ENCODE measurements around the gene ASIC3.

DNA sequence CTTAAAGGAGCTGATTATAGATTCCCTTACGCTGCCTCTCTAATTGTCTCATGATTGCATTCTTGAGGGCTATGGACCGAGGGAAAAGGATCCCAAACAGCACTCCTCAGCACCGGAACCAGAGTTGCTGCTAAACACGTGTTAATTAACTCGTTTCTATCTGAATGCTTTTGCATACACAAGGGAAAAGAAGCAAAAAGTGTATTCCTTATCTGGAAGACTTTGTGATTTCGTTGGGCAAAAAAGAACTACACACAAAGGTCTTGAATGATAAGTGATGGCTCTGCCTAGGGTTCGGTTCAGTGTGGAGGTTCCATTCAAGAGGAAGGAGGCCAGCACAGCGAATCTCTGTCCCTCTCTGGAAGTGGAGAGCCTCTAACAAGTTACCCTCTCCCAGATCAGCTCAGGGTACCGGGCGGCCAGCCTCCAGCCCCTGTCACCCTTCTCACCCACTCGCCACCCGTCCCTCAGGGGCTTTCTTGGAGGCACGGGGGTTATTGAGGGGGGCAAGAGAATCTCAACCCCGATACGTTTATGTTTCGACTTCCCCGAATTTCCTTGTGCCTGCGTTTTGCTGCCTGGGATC lies 10.5 kb downstream of the ASIC3 start:
- TF ChIP-seq EZH2 (IDR thresholded peaks at IDR 0.05; ENCODE audit: insufficient read depth, poor library complexity, severe bottlenecking) (no peak), EZH2phosphoT487 (IDR thresholded peaks at IDR 0.05; ENCODE audit: insufficient read depth, low read depth) (no peak)

All from GM23248 (cell line).